ENCODE results near the gene ZNF710.
"Not testable (repeated sequence)": the region's sequence is repeated elsewhere in the genome, so short reads cannot be mapped to it uniquely, and the experiment has no call there.

The ZNF710 gene

GRCh38 chr15:90101130-90101968 lies 100.2 kb downstream of the ZNF710 start:
- DNase-seq (ENCODE audit: extremely low read depth in 1 of 2, low read depth in 1 of 2): no peak

- peak; percentile 44 to 55 for DNase-seq (ENCODE audit: extremely low read depth in 1 of 2, low read depth in 1 of 2)
Measured at GRCh38 chr15:90101969-90102890, 101.1 kb downstream of the ZNF710 start, which contains the start of gene IDH2. IDH2 (minus strand) TSS chr15:90102468; CDS start chr15:90102390, 78 bp downstream.

DNA sequence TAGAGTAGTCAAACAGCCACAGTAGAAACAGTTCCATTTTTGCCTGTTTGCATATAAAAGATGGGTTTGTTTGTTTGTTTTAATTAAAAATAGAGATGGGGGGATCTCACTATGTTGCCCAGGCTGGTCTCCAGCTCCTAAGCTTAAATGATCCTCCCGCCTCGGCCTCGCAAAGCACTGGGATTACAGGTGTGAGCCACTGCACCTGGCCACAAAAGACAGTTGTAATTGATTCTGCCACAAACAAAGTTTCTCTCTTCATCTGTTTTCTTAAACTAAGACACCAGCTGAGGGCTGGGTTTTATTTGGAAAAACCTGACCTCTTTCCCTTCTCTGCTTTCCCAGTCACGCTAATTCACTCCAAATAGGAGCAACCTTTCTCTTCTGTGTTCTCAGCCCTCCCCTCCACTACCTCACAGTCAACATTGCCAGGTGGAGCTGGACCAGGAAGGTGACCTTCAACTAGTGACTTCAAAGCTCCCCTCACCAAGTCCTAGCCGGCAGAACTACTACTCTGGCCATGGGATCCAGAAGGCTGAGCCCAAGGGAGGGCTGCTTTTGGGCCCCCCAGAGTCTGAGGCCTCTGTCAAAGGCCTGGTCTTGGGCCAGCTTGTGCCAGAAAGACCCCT lies 102.7 kb downstream of the ZNF710 start:
- DNase-seq (ENCODE audit: extremely low read depth in 1 of 2, low read depth in 1 of 2): no peak

DNA sequence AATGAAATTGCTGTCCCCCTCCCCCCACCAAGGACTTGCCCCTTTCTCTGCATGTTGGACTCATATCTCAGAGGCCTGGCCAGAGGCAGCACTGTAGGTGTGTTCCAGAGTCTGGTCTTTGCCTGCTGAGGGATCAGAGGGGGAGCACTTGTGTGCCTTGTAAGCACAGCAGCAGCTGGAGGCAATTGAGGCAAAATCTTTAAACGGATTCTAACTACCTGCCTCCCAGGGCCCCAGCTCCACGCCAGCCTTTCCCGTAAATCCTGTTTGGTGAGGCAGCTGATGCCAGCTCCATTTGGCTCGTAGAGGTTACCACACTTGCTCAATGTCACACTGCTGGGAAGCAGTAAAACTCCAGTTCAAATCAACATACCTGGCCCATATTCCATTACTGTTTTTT lies 103.4 kb downstream of the ZNF710 start:
- DNase-seq (ENCODE audit: extremely low read depth in 1 of 2, low read depth in 1 of 2): no peak

GRCh38 chr15:90105521-90105920 lies 104.4 kb downstream of the ZNF710 start:
- DNase-seq (ENCODE audit: extremely low read depth in 1 of 2, low read depth in 1 of 2): no peak

GRCh38 chr15:90106522-90107117 lies 105.5 kb downstream of the ZNF710 start:
- DNase-seq (ENCODE audit: extremely low read depth in 1 of 2, low read depth in 1 of 2): no peak

- not testable (repeated sequence) for DNase-seq (ENCODE audit: extremely low read depth in 1 of 2, low read depth in 1 of 2)
Measured at GRCh38 chr15:90108038-90108437, 106.9 kb downstream of the ZNF710 start.

- not testable (repeated sequence) for DNase-seq (ENCODE audit: extremely low read depth in 1 of 2, low read depth in 1 of 2)
Measured at GRCh38 chr15:90109163-90109751, 108.1 kb downstream of the ZNF710 start.

DNA sequence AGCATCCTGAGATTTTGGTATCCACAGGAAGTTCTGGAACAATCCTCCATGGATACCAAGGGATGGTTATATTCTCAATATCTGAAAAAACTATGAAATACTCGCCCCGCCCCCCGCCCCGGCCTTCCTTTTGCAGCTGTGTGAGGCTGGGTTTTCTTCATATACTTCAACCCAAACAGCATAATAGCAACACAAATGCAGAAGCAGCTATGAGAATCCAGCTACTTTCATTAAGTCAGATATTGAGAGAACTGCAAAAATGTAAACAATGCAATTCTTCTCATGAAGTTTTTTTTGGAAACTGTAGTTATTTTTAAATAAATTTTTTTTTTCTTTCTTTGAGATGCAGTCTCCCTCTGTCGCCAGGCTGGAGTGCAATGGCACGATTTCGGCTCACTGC lies 112.0 kb downstream of the ZNF710 start:
- DNase-seq (ENCODE audit: extremely low read depth in 1 of 2, low read depth in 1 of 2): no peak

DNA sequence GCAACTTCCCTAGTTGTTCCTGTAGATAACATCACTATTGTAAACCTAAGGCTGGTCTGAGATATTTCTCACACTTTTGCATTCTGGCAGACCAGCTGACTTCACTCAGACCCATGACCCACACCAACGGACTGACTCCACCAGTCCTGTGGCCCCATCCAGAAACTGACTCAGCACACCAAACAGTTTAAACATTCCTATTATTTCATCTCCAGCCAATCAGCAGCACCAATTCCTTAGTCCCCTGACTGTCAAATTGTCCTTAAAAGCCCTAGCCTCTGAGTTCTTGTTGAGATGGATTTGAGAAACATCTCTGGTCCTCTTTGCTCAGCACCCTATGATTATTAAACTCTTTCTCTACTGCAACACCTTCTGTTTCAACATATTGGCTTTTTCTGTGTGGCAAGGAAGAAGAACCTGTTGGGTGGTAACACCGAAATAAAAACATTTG lies 113.4 kb downstream of the ZNF710 start:
- no peak for DNase-seq (ENCODE audit: extremely low read depth in 1 of 2, low read depth in 1 of 2)

DNA sequence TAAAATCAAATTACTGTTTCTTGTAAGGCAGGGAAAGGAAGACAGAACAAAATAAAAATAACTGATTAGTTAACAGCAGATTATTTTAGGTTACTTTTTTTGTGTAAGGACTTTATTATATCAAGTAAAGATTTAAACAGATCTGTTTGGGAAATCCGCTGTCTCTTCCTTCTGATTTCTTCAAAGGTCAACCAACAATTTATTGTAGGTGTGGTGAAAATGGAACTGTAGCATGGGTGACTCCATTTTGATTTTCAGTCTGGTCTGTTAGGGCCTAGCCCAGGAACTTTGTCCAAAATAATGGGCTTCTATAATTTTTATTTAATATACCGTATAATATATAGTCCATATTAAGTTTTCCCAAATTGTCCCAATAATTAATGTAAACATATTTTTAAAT lies 114.7 kb downstream of the ZNF710 start:
- DNase-seq (ENCODE audit: extremely low read depth in 1 of 2, low read depth in 1 of 2): no peak

GRCh38 chr15:90119367-90119766 lies 118.2 kb downstream of the ZNF710 start:
- no peak for DNase-seq (ENCODE audit: extremely low read depth in 1 of 2, low read depth in 1 of 2)

DNA sequence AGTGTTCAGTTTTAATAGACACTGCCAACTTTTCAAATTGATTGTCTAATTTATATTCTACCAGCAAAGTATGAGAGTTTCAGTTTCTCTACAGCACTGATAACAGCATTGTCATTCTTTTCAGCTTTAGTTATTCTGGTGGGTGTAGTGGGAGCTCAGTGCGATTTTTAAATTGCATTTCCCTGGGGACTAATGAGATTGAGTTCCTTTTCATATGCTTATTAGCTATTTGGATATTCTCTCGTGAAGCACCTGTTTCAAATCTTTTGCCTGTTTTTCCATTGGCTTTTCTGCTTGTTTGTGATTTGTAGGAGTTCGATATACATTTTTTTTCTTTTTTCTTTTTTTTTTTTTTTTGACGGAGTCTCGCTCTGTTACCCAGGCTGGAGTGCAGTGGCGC lies 120.0 kb downstream of the ZNF710 start:
- no peak for DNase-seq (ENCODE audit: extremely low read depth in 1 of 2, low read depth in 1 of 2)

DNA sequence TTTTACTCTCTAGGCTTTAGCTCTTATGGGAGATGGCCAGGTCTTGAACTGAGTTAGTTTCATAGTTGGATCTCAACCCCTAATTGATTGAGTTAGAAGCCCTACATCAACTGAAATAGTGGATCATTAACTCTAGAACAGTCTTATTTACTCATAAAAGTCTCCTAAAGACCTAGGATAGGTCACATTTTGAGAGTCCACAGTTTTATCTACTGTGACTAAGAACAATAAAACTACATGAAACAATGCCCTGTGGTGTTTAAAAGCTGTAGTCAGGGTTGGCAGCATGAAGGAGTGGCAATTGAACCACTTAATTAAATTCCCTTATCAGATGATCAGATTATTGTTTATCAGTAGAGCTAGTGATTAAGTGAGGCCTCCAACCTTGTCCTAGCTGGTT lies 123.4 kb downstream of the ZNF710 start:
- no peak for DNase-seq (ENCODE audit: extremely low read depth in 1 of 2, low read depth in 1 of 2)

DNA sequence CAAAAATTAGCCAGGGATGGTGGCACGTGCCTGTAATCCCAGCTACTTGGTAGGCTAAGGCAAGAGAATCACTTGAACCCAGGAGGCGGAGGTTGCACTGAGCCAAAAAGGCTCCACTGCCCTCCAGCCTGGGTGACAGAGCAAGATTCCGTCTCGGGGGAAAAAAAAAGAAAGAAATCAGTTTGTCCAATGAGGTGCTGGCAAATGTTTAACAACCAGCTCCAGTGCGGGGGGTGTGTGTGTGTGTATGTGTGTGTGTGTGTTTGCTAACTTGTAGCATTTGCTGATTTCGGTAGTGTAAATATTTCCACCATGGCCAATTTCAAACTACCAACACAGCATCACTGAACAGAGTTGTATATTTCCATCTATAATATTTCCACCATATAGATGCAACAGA lies 124.9 kb downstream of the ZNF710 start:
- DNase-seq (ENCODE audit: extremely low read depth in 1 of 2, low read depth in 1 of 2): no peak

- DNase-seq (ENCODE audit: extremely low read depth in 1 of 2, low read depth in 1 of 2): no peak
Measured at GRCh38 chr15:90126596-90127435, 125.7 kb downstream of the ZNF710 start.

- DNase-seq (ENCODE audit: extremely low read depth in 1 of 2, low read depth in 1 of 2): no peak
Measured at GRCh38 chr15:90130291-90130690, 129.2 kb downstream of the ZNF710 start.

Data from stimulated activated CD8-positive, alpha-beta memory T cell treated with anti-CD3 and anti-CD28 coated beads, Interleukin-7, amount 100 ng/mL, for 48 hours (primary cell).